ENCODE data around the gene WDR18.

- TF ChIP-seq EP300 (IDR thresholded peaks at IDR 0.05) (no peak), CTCF (IDR thresholded peaks at IDR 0.05) (peak in 2 of 3 experiments; percentile 17 to 37), POLR2A (IDR thresholded peaks at IDR 0.05; ENCODE audit: low read depth) (no peak)
Measured at GRCh38 chr19:970695-971094, 13.4 kb upstream of the WDR18 start.

Data from esophagus muscularis mucosa (tissue), 4 donors.